Bronchial epithelial cell (primary cell): ENCODE results near the gene MMD2. TPM values are rescaled to one million over a fixed set of nuclear protein-coding genes. Genes with fewer than 3 reads are reported as not detected.

Experiments
- DNase-seq: peaks from one replicate; pipeline ENCODE4 v3.0.0-alpha.2; 2010; ENCODE audit warnings: low read depth
- FAIRE-seq: peaks from 2 replicates; lab custom pipeline; 2011; peaks lifted over from hg19 to GRCh38; lab: Jason Lieb, UNC
- H3K27me3 ChIP-seq: 2 replicates; pipeline ENCODE4 v1.5.1; 2011; ENCODE audit warnings: low read length; ENCODE audit not compliant: control insufficient read depth, insufficient read depth
- H3K36me3 ChIP-seq: 2 replicates; pipeline ENCODE4 v1.5.1; 2011; ENCODE audit warnings: low read length; ENCODE audit not compliant: control insufficient read depth, insufficient read depth
- H3K4me3 ChIP-seq: 2 replicates; pipeline ENCODE4 v1.5.1; 2011; ENCODE audit warnings: mild to moderate bottlenecking, low read depth, low read length, control low read depth
- CTCF ChIP-seq: IDR thresholded peaks from 2 replicates; pipeline ENCODE4 v1.5.1; 2011; ENCODE audit warnings: mild to moderate bottlenecking, moderate library complexity, low read length, control low read depth, inconsistent platforms; ENCODE audit not compliant: insufficient read depth, severe bottlenecking
- total RNA-seq: library from RNA; depleted of rRNA; stranded (reverse); fragments of >200 nt; gene quantifications from 2 replicates; pipeline ENCODE4 v1.2.1, GENCODE V29; 2014

The MMD2 gene
- total RNA-seq, 1 donor from 2014 or later, result not detected

GRCh38 chr7:4871930-4872675, 86.9 kb downstream of the MMD2 start:
- DNase-seq, result no peak
- no peak for TF ChIP-seq CTCF

GRCh38 chr7:4871056-4871680, 87.8 kb downstream of the MMD2 start:
- DNase-seq (no peak), FAIRE-seq (no peak)
- Histone ChIP-seq H3K27me3 (no peaks in the 10 kb centered on the region), H3K4me3 (no peak overlapping the region), H3K36me3 (no peaks in the 10 kb centered on the region)
- TF ChIP-seq CTCF, result no peak

More at GRCh38 chr7:4871930-4872675, 86.9 kb downstream of the MMD2 start:
- H3K36me3 ChIP-seq, result no peaks in the 10 kb centered on the region
- no peak for FAIRE-seq
- no peaks in the 10 kb centered on the region for H3K27me3 ChIP-seq
- no peak overlapping the region for H3K4me3 ChIP-seq

- H3K4me3 ChIP-seq, result no peak overlapping the region
- H3K27me3 ChIP-seq, result no peaks in the 10 kb centered on the region
- TF ChIP-seq CTCF, result no peak
- no peak for FAIRE-seq
- no peak for DNase-seq
- H3K36me3 ChIP-seq, result no peaks in the 10 kb centered on the region
Measured at GRCh38 chr7:4868493-4868892, 90.5 kb downstream of the MMD2 start.

GRCh38 chr7:4866528-4867496, 92.2 kb downstream of the MMD2 start:
- DNase-seq (no peak), FAIRE-seq (no peak)
- H3K27me3 ChIP-seq, result no peaks in the 10 kb centered on the region
- no peak overlapping the region for H3K4me3 ChIP-seq
- no peak for TF ChIP-seq CTCF
- no peaks in the 10 kb centered on the region for H3K36me3 ChIP-seq

- Histone ChIP-seq H3K36me3 (no peaks in the 10 kb centered on the region), H3K27me3 (no peaks in the 10 kb centered on the region), H3K4me3 (no peak overlapping the region)
- no peak for FAIRE-seq
- no peak for DNase-seq
- TF ChIP-seq CTCF, result no peak
Measured at GRCh38 chr7:4862156-4862555, 96.8 kb downstream of the MMD2 start.
